GM18505 (cell line): ENCODE measurements around the gene ACSM6.
A peak's percentile ranks its signal among the peaks of the same experiment; 100 is the strongest.

Source experiments
- ATAC-seq: cut with Tn5 transposase; IDR thresholded peaks from one replicate; pipeline ENCODE4 v1.9.1; 2021; ENCODE audit not compliant: unreplicated experiment
- POLR2A ChIP-seq: IDR thresholded peaks from 4 replicates; pipeline ENCODE4 v1.6.1; 2011; ENCODE audit warnings: borderline replicate concordance; ENCODE audit not compliant: insufficient read depth, insufficient read length; ENCODE audit errors: extremely low read depth

ACSM6 gene

GRCh38 chr10:95260909-95261552 lies 67.0 kb downstream of the ACSM6 start:
- no peak for ATAC-seq
- TF ChIP-seq POLR2A: no peak

GRCh38 chr10:95261926-95262325 lies 67.9 kb downstream of the ACSM6 start:
- TF ChIP-seq POLR2A: no peak
- ATAC-seq: no peak

- TF ChIP-seq POLR2A: no peak
- no peak for ATAC-seq
Measured at GRCh38 chr10:95262763-95263518, 68.9 kb downstream of the ACSM6 start.

GRCh38 chr10:95263864-95264226 lies 69.8 kb downstream of the ACSM6 start:
- ATAC-seq: no peak
- no peak for TF ChIP-seq POLR2A

- TF ChIP-seq POLR2A: no peak
- no peak for ATAC-seq
Measured at GRCh38 chr10:95264227-95265051, 70.4 kb downstream of the ACSM6 start.

- no peak for TF ChIP-seq POLR2A
- no peak for ATAC-seq
Measured at GRCh38 chr10:95265572-95265971, 71.5 kb downstream of the ACSM6 start.

GRCh38 chr10:95266674-95267095 lies 72.6 kb downstream of the ACSM6 start:
- TF ChIP-seq POLR2A: no peak
- ATAC-seq: peak; percentile 85

- no peak for ATAC-seq
- TF ChIP-seq POLR2A: no peak
Measured at GRCh38 chr10:95267251-95267650, 73.2 kb downstream of the ACSM6 start.

- TF ChIP-seq POLR2A: no peak
- no peak for ATAC-seq
Measured at GRCh38 chr10:95268438-95268837, 74.4 kb downstream of the ACSM6 start.

- ATAC-seq: no peak
- TF ChIP-seq POLR2A: no peak
Measured at GRCh38 chr10:95273393-95274312, 79.6 kb downstream of the ACSM6 start.

- no peak for ATAC-seq
- no peak for TF ChIP-seq POLR2A
Measured at GRCh38 chr10:95275726-95276366, 81.8 kb downstream of the ACSM6 start.
